ENCODE results near the gene PAPSS1. TPM values are rescaled to one million over a fixed set of nuclear protein-coding genes. Genes with fewer than 3 reads are reported as not detected.
A peak's percentile ranks its signal among the peaks of the same experiment; 100 is the strongest.

PAPSS1 gene
- total and polyA plus RNA-seq, 2 of the 8 experiments (the other 6 are each of a cell fraction or from before 2014, with no cell fraction given), result 79.2 to 98.5 TPM

DNA sequence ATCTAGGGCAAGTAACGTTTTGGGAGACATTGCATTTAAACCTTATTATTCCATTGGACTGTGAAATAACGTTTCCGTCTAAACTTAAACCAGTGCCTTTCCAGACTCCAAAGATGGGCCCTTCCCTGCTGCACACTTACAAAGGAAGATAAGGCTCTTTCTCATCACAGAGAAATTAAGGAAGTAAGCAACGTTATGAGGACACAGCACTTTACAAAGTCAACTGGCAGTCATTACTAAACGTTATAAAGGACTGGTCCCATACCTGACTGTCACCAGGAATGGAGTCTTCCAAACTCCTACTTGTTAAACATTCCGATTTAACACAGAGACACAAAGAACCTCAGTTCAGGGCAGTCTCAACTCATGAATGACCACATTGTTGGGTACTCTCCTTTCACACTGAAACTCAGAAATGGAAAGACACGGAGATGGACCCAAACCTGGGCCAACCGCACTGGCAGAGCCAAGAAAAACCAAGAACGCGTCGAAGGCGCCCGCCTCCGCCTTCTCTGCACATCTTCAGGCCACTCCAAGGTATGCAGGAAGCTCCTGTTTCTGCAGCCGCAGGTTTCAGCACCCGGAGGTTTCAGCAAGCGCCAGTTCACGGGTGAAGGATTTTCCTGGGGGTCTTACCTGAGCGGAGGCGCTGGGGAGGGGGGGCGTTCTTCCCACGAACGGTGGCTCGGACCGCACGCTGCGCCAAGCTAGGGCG, 670 bp downstream of the PAPSS1 start (continued):
- TF ChIP-seq KDM1A (IDR thresholded peaks at IDR 0.05; ENCODE audit: borderline replicate concordance, low read length) (no peak), TAF7 (optimal IDR thresholded peaks at IDR 0.05; ENCODE audit: borderline replicate concordance, low read depth, low read length) (no peak), SAP30 (IDR thresholded peaks at IDR 0.05; ENCODE audit: insufficient read depth, insufficient replicate concordance, low read length) (no peak), HDAC2 (IDR thresholded peaks at IDR 0.05; ENCODE audit: borderline replicate concordance in 1 of 2, low read depth in 2 of 2, low read length in 2 of 2) (0 out of 4 replicates have a peak, but pooled peaks of 1 of the 2 experiments have one; percentile 36), RAD21 (IDR thresholded peaks at IDR 0.05 in 1 of 2, conservative IDR thresholded peaks at IDR 0.05 in 1 of 2; ENCODE audit: low read depth in 2 of 2, low read length in 2 of 2) (no peak), CHD2 (IDR thresholded peaks at IDR 0.05; ENCODE audit: low read length) (no peak), BRCA1 (IDR thresholded peaks at IDR 0.05; ENCODE audit: low read depth, low read length) (no peak), CREB1 (IDR thresholded peaks at IDR 0.05) (no peak), FOSL1 (IDR thresholded peaks at IDR 0.05; ENCODE audit: insufficient read depth, low read depth, low read length) (no peak), SP2 (IDR thresholded peaks at IDR 0.05; ENCODE audit: low read length) (no peak), KDM4A (IDR thresholded peaks at IDR 0.05; ENCODE audit: low read depth, low read length, severe bottlenecking) (peak; percentile 95), GTF2F1 (IDR thresholded peaks at IDR 0.05; ENCODE audit: borderline replicate concordance, low read depth, low read length) (no peak), EGR1 (IDR thresholded peaks at IDR 0.05; ENCODE audit: borderline replicate concordance, low read depth, low read length) (no peak), MAFK (IDR thresholded peaks at IDR 0.05; ENCODE audit: low read depth, low read length) (no peak), ASH2L (IDR thresholded peaks at IDR 0.05; ENCODE audit: low read length) (no peak), RFX5 (IDR thresholded peaks at IDR 0.05; ENCODE audit: borderline replicate concordance, low read depth, low read length) (no peak), POLR2A (IDR thresholded peaks at IDR 0.05; ENCODE audit: control extremely low read depth in 1 of 2, low read depth in 2 of 2, low read length in 2 of 2) (0 out of 3 replicates have a peak, but pooled peaks of 1 of the 2 experiments have one; percentile 13), SIN3A (conservative IDR thresholded peaks at IDR 0.05 in 1 of 2, IDR thresholded peaks at IDR 0.05 in 1 of 2; ENCODE audit: low read depth in 1 of 2, low read length in 2 of 2) (peak in 1 of 2 experiments; percentile 60; a peak in 2 of 4 replicates), POU5F1 (IDR thresholded peaks at IDR 0.05; ENCODE audit: low read depth, low read length) (no peak), EP300 (IDR thresholded peaks at IDR 0.05; ENCODE audit: borderline replicate concordance in 1 of 2, low read depth in 2 of 2, low read length in 2 of 2) (no peak), POLR2AphosphoS5 (IDR thresholded peaks at IDR 0.05; ENCODE audit: low read depth, low read length) (no peak), TEAD4 (IDR thresholded peaks at IDR 0.05; ENCODE audit: low read depth, low read length) (0 out of 2 replicates have a peak, but pooled peaks have one; percentile 1), JUN (IDR thresholded peaks at IDR 0.05; ENCODE audit: low read depth, low read length) (no peak), CBX8 (IDR thresholded peaks at IDR 0.05; ENCODE audit: borderline replicate concordance, low read depth, low read length) (no peak)

Data from H1 (cell line).